IPS DF 6.9 (cell line): ENCODE data around the gene TNFSF12.
A peak's percentile ranks its signal among the peaks of the same experiment; 100 is the strongest.

ENCODE experiments used
- DNase-seq: peaks from one replicate; pipeline ENCODE4 v3.0.0-alpha.2; 2013; ENCODE audit warnings: low read depth, low spot score
- H3K27ac ChIP-seq: one replicate; pipeline ENCODE4 v1.5.1; 2013; ENCODE audit warnings: low read length, control low read depth
- H3K27me3 ChIP-seq: 2 replicates; pipeline ENCODE4 v1.6.1; 2013; ENCODE audit warnings: mild to moderate bottlenecking, low read length; ENCODE audit not compliant: control insufficient read depth, insufficient read depth
- H3K36me3 ChIP-seq: 2 replicates; pipeline ENCODE4 v1.6.1; 2013; ENCODE audit warnings: low read length; ENCODE audit not compliant: control insufficient read depth, insufficient read depth
- H3K4me1 ChIP-seq: 2 replicates; pipeline ENCODE4 v1.6.1; 2013; ENCODE audit warnings: low read length; ENCODE audit not compliant: control insufficient read depth, insufficient read depth
- H3K4me3 ChIP-seq: 2 replicates; pipeline ENCODE4 v1.5.1; 2013; ENCODE audit warnings: mild to moderate bottlenecking, low read length
- H3K9me3 ChIP-seq: 2 replicates; pipeline ENCODE4 v1.6.1; 2013; ENCODE audit warnings: low read length, inconsistent platforms; ENCODE audit not compliant: control insufficient read depth, insufficient read depth
- WGBS: extraction: QIAGEN DNeasy Blood & Tissue Kit; methylation state at CpG from one replicate; pipeline ENCODE4 v1.1.7; 2013; ENCODE audit warnings: mixed read lengths, missing lambda C conversion rate; ENCODE audit not compliant: insufficient read length, insufficient coverage; 5-methylcytosine and 5-hydroxymethylcytosine counted together

Gene TNFSF12

GRCh38 chr17:7541074-7541621 is 7.7 kb upstream of the TNFSF12 start:
- no peak for DNase-seq
- H3K36me3 ChIP-seq, result no peaks in the 10 kb centered on the region
- H3K27me3 ChIP-seq, result no peaks in the 10 kb centered on the region; the same call in 1 of the 2 replicates
- WGBS, result no CpG with 5 or more reads among the region's 9 CpGs
- H3K9me3 ChIP-seq, result no peaks in the 10 kb centered on the region
- H3K27ac ChIP-seq, result no peak overlapping the region
- no peaks in the 10 kb centered on the region for H3K4me1 ChIP-seq
- no peak overlapping the region for H3K4me3 ChIP-seq

GRCh38 chr17:7544911-7545310 is 3.9 kb upstream of the TNFSF12 start:
- H3K27me3 ChIP-seq, result no peaks in the 10 kb centered on the region
- no CpG with 5 or more reads among the region's 6 CpGs for WGBS
- 0 out of 2 replicates have a peak, but pooled peaks cover 3% of the 10 kb centered on the region for H3K4me1 ChIP-seq
- H3K27ac ChIP-seq, result no peak overlapping the region
- H3K9me3 ChIP-seq, result no peaks in the 10 kb centered on the region
- no peaks in the 10 kb centered on the region; the same call in 1 of the 2 replicates for H3K36me3 ChIP-seq
- DNase-seq, result no peak
- no peak overlapping the region for H3K4me3 ChIP-seq

GRCh38 chr17:7549401-7550055 is 670 bp downstream of the TNFSF12 start:
- WGBS, result no CpG with 5 or more reads among the region's 20 CpGs
- no peaks in the 10 kb centered on the region; the same call in 1 of the 2 replicates for H3K27me3 ChIP-seq
- H3K9me3 ChIP-seq, result no peaks in the 10 kb centered on the region
- H3K4me1 ChIP-seq, result 0 out of 2 replicates have a peak, but pooled peaks cover 3% of the 10 kb centered on the region
- no peak overlapping the region for H3K27ac ChIP-seq
- no peaks in the 10 kb centered on the region; the same call in 1 of the 2 replicates for H3K36me3 ChIP-seq
- DNase-seq, result no peak
- H3K4me3 ChIP-seq, result peak overlapping the region; percentile 99; the same call in 1 of the 2 replicates

- H3K36me3 ChIP-seq, result no peaks in the 10 kb centered on the region; the same call in 1 of the 2 replicates
- H3K4me1 ChIP-seq, result 0 out of 2 replicates have a peak, but pooled peaks cover 3% of the 10 kb centered on the region
- DNase-seq, result no peak
- H3K27me3 ChIP-seq, result no peaks in the 10 kb centered on the region; the same call in 1 of the 2 replicates
- no peak overlapping the region for H3K4me3 ChIP-seq
- no CpG with 5 or more reads among the region's 6 CpGs for WGBS
- no peak overlapping the region for H3K27ac ChIP-seq
- no peaks in the 10 kb centered on the region for H3K9me3 ChIP-seq
Observed at GRCh38 chr17:7550344-7550743, 1.5 kb downstream of the TNFSF12 start.

- Histone ChIP-seq H3K27me3 (no peaks in the 10 kb centered on the region; the same call in 1 of the 2 replicates), H3K36me3 (no peaks in the 10 kb centered on the region; the same call in 1 of the 2 replicates), H3K9me3 (no peaks in the 10 kb centered on the region), H3K4me1 (0 out of 2 replicates have a peak, but pooled peaks cover 3% of the 10 kb centered on the region), H3K27ac (no peak overlapping the region), H3K4me3 (no peak overlapping the region)
- no CpG with 5 or more reads among the region's 4 CpGs for WGBS
- no peak for DNase-seq
Observed at GRCh38 chr17:7551396-7551795, 2.5 kb downstream of the TNFSF12 start.

- no peak overlapping the region for H3K4me3 ChIP-seq
- peaks cover 3% of the 10 kb centered on the region for H3K4me1 ChIP-seq
- H3K27ac ChIP-seq, result no peak overlapping the region
- no CpG with 5 or more reads among the region's 6 CpGs for whole genome bisulfite sequencing
- no peaks in the 10 kb centered on the region for H3K9me3 ChIP-seq
- DNase-seq, result no peak
- H3K27me3 ChIP-seq, result no peaks in the 10 kb centered on the region; the same call in 1 of the 2 replicates
- no peaks in the 10 kb centered on the region; the same call in 1 of the 2 replicates for H3K36me3 ChIP-seq
Observed at GRCh38 chr17:7552621-7553051, 3.8 kb downstream of the TNFSF12 start.

- no CpG with 5 or more reads among the region's 1 CpG for WGBS
- Histone ChIP-seq H3K36me3 (no peaks in the 10 kb centered on the region; the same call in 1 of the 2 replicates), H3K27me3 (no peaks in the 10 kb centered on the region; the same call in 1 of the 2 replicates), H3K4me3 (no peak overlapping the region), H3K27ac (no peak overlapping the region), H3K4me1 (peaks cover 3% of the 10 kb centered on the region), H3K9me3 (no peaks in the 10 kb centered on the region)
- DNase-seq, result no peak
Observed at GRCh38 chr17:7553356-7553755, 4.5 kb downstream of the TNFSF12 start.

GRCh38 chr17:7555320-7555948 is 6.6 kb downstream of the TNFSF12 start:
- WGBS, result no CpG with 5 or more reads among the region's 10 CpGs
- no peaks in the 10 kb centered on the region for H3K9me3 ChIP-seq
- H3K36me3 ChIP-seq, result no peaks in the 10 kb centered on the region
- H3K4me3 ChIP-seq, result no peak overlapping the region
- H3K4me1 ChIP-seq, result peaks cover 3% of the 10 kb centered on the region
- H3K27ac ChIP-seq, result no peak overlapping the region
- DNase-seq, result no peak
- no peaks in the 10 kb centered on the region for H3K27me3 ChIP-seq

- H3K27ac ChIP-seq, result no peak overlapping the region
- peaks cover 3% of the 10 kb centered on the region for H3K4me1 ChIP-seq
- H3K27me3 ChIP-seq, result no peaks in the 10 kb centered on the region
- H3K4me3 ChIP-seq, result no peak overlapping the region
- no peaks in the 10 kb centered on the region for H3K36me3 ChIP-seq
- H3K9me3 ChIP-seq, result no peaks in the 10 kb centered on the region
- no peak for DNase-seq
- no CpG with 5 or more reads among the region's 12 CpGs for WGBS
Observed at GRCh38 chr17:7556627-7557026, 7.8 kb downstream of the TNFSF12 start.

GRCh38 chr17:7557147-7557764 is 8.4 kb downstream of the TNFSF12 start:
- DNase-seq, result no peak
- Histone ChIP-seq H3K27ac (no peak overlapping the region), H3K9me3 (no peaks in the 10 kb centered on the region), H3K27me3 (no peaks in the 10 kb centered on the region), H3K36me3 (no peaks in the 10 kb centered on the region), H3K4me3 (no peak overlapping the region), H3K4me1 (peaks cover 3% of the 10 kb centered on the region)
- WGBS, result 100% methylated on average over 1 of the region's 19 CpGs
